Measurements from ENCODE around the gene SMDT1.

DNA sequence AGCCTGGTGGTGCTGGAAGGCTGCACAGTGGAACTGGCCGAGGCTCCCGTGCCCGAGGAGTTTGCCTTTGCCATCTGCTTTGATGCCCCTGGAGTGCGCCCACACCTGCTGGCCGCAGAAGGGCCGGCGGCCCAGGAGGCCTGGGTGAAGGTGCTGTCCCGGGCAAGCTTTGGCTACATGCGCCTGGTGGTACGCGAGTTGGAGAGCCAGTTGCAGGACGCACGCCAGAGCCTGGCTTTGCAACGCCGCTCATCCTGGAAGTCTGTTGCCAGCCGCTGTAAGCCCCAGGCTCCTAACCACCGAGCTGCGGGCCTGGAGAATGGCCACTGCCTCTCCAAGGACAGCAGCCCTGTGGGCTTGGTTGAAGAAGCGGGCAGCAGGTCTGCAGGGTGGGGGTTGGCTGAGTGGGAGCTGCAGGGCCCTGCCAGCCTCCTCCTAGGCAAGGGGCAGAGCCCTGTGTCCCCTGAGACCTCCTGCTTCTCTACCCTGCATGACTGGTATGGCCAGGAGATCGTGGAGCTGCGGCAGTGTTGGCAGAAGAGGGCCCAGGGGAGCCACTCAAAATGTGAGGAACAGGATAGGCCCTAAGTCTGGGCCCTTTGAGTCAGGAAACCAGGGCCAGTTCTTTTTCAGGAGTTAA, 1.9 kb upstream of the SMDT1 start:
- no peak for TF ChIP-seq SIN3A (IDR thresholded peaks at IDR 0.05; ENCODE audit: borderline replicate concordance, insufficient read depth, low read depth, low read length)
- TF ChIP-seq, protein P1, sequence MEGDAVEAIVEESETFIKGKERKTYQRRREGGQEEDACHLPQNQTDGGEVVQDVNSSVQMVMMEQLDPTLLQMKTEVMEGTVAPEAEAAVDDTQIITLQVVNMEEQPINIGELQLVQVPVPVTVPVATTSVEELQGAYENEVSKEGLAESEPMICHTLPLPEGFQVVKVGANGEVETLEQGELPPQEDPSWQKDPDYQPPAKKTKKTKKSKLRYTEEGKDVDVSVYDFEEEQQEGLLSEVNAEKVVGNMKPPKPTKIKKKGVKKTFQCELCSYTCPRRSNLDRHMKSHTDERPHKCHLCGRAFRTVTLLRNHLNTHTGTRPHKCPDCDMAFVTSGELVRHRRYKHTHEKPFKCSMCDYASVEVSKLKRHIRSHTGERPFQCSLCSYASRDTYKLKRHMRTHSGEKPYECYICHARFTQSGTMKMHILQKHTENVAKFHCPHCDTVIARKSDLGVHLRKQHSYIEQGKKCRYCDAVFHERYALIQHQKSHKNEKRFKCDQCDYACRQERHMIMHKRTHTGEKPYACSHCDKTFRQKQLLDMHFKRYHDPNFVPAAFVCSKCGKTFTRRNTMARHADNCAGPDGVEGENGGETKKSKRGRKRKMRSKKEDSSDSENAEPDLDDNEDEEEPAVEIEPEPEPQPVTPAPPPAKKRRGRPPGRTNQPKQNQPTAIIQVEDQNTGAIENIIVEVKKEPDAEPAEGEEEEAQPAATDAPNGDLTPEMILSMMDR (IDR thresholded peaks at IDR 0.05): no peak
- TF ChIP-seq, protein P2, sequence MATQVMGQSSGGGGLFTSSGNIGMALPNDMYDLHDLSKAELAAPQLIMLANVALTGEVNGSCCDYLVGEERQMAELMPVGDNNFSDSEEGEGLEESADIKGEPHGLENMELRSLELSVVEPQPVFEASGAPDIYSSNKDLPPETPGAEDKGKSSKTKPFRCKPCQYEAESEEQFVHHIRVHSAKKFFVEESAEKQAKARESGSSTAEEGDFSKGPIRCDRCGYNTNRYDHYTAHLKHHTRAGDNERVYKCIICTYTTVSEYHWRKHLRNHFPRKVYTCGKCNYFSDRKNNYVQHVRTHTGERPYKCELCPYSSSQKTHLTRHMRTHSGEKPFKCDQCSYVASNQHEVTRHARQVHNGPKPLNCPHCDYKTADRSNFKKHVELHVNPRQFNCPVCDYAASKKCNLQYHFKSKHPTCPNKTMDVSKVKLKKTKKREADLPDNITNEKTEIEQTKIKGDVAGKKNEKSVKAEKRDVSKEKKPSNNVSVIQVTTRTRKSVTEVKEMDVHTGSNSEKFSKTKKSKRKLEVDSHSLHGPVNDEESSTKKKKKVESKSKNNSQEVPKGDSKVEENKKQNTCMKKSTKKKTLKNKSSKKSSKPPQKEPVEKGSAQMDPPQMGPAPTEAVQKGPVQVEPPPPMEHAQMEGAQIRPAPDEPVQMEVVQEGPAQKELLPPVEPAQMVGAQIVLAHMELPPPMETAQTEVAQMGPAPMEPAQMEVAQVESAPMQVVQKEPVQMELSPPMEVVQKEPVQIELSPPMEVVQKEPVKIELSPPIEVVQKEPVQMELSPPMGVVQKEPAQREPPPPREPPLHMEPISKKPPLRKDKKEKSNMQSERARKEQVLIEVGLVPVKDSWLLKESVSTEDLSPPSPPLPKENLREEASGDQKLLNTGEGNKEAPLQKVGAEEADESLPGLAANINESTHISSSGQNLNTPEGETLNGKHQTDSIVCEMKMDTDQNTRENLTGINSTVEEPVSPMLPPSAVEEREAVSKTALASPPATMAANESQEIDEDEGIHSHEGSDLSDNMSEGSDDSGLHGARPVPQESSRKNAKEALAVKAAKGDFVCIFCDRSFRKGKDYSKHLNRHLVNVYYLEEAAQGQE (IDR thresholded peaks at IDR 0.05; ENCODE audit: insufficient read depth in 1 of 2, low read depth in 2 of 2, low read length in 1 of 2): no peak
- no peak for TF ChIP-seq POLR2AphosphoS5 (IDR thresholded peaks at IDR 0.05; ENCODE audit: low read depth, low read length)
- no peak for TF ChIP-seq TCF7L2 (IDR thresholded peaks at IDR 0.05; ENCODE audit: low read depth, low read length)
